Right forelimb (tissue), 1 donor: Measurements from ENCODE around the gene NDUFV1.
"Not testable (repeated sequence)": the region's sequence is repeated elsewhere in the genome, so short reads cannot be mapped to it uniquely, and the experiment has no call there.

Experiments
- DNase-seq: peaks from one replicate; pipeline ENCODE4 v3.0.0-alpha.2; 2018

NDUFV1 gene

DNA sequence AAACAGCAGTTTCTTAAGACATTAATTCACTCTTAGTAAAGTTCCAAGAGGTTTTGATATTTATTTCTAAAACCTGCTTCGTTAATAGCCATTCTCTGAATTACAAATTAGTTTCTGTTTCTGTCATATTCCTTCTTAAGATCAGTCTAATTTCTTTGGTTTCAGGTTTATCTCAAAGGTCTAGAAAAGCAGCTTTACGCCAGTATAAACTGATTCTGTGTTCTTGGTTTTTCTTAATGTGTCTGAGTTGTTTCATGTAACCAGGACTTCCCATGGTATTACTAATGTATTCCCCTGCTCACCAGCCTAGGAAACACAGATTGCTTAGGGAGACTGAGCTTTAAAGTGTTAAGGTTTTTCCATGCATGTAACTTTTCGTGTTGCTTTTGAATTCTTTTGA, 50.6 kb downstream of the NDUFV1 start:
- no peak for DNase-seq

DNA sequence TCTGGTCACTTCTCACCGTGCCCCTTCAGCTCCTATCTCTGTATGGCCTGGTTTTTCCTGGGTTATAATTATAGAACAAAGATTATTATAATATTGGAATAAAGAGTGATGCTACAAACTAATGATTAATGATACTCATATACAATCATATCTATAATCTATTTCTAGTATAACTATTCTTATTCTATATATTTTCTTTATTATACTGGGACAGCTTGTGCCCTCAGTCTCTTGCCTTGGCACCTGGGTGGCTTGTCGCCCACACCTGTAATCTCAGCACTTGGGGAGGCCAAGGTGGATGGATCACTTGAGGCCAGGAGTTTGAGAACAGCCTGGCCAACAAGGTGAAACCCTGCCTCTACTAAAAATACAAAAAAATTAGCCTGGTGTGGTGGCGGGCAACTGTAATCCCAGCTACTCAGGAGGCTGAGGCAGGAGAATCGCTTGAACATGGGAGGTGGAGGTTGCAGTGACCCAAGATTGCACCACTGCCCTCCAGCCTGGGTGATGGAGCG, 53.0 kb downstream of the NDUFV1 start:
- not testable (repeated sequence) for DNase-seq

DNA sequence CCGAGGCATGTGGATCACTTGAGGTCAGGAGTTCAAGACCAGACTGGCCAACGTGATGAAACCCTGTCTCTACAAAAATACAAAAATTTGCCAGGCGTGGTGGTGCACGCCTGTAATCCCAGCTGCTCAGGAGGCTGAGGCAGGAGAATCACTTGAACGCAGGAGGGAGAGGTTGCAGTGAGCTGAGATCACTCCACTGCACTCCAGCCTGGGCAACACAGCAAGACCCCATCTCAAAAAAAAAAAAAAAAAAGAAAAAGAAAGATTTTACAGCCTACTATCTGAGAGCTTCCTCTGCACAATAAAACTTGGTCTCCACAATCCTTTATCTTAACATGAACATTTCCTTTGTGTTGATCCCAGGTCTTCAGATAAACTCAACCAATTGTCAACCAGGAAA, 54.0 kb downstream of the NDUFV1 start:
- not testable (repeated sequence) for DNase-seq
